Stimulated activated naive CD4-positive, alpha-beta T cell (primary cell): ENCODE data around the gene LEUTX.

Experiments
- DNase-seq, 6 experiments: peaks; one replicate each; lab custom pipeline; 2025; lab: John Stamatoyannopoulos, UW

The LEUTX gene

DNA sequence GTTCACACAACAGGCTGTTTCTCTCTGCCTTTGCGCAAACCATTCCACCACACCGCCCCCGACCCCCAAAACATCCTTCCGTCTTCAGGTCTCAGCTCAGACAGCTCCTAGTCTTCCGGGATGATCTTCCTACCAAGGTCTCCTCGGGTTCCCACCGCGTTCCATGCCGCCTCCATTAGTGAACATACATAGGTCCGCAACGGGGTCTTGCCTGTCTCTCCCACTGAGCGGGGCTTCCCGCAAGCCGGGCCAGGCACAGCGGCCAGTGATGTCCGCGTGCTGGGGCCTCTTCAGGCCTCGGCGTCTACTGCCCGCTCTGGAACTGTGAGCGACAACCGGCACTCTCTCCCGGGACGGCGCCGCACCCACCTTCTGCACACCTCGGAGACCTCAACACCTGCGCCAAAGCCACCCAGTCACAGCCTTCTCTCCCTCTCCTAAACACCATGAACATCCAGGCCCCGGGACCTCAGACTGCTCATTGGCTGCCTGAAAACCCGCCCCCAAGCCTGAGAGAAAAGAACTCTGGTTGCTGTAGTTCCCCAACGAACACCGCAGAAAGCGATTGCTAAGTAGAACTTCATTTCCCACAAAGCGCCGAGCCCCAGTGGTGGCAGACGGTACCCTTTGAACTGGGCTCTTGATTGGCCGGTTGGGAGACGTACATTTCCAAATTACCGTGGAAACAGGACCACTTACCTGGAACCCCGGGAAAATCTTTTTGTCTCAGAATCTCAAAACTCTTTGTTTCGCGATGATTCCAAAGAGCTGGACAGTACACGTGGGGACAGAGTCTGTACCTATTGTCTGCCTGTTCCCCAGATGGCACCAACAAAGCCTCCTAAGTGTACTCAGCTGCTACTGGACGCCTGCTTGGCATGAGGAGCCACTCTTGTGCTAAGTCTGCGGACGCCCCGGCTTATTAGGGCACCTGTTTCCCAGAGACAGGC is 45.8 kb downstream of the LEUTX start:
- DNase-seq: peak; percentile 77 to 89 (median 86)

DNA sequence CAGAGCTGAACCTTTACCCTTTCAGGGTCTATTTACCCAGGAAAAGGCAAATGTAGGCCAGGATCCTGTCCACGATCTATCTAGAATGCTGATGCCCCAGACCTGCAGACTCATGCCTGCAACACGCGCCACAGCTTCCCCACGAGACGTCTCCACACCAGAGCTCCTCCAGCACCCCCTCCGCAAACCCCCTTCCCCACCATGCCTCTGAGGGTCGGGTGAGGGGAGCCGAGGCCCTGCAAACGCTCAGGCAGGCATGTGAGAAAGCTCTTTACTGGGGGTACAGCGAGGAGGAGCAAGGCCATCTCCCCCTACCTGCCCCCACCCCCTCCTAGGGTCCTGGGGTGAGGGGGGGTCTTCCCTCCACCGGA is 46.4 kb downstream of the LEUTX start:
- DNase-seq: no peak

DNA sequence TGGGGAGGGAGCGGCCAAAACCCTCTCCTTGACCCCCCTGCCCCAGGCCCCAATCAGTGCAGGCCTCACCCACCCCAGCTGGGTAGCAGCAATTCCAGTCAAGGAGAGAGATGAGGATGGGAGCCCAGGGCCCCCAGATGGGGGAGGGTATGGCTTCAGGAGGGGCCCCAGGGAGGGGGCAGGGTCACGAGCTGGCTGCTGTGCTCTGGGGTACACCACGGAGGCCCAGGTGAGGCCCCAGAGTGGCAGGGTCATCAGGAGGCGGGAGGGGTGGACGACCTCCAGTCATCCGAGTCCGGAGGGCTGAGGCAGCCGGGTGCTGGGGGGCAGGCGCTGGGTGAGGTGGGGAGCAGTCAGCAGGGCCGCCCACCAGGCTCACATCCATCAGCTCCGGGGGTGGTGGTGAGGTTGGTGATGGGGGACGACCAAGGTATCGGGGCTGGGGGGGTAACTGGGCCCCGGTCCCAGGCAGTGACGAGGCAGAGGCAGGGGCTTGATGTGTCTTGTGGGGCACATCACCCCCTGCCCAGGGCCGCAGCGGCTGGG is 47.0 kb downstream of the LEUTX start:
- no peak for DNase-seq

DNA sequence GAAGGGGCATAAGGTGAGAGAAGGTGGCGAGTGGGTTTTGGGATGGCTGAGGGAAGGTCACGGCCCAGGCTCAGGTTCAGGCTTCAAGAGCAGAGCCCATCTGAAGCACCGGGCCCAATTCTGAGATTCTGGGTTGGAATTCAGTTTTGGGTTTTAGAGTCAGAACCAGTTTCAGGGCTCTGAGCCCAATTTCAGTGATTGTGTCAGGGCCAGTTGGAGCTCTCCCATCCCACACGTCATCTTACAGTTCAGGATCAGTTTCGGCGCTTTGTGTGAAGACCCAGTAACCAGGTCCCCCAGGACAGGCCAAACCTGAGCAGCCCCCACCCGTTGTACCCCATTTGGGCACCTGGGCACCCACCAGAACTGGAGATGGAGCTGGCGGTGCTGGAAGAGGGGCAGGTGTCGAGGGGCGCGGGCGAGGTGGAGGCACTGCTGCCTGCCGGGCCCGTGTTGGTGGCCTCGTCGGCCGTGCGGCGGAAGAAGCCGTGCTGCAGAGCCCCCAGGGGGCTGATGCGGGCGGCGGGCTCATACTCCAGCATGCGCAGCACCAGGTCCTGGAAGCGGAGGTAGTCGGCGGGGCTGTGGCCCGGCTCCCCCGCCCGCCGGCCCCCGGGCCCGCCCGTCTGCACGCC is 47.8 kb downstream of the LEUTX start:
- no peak for DNase-seq

DNA sequence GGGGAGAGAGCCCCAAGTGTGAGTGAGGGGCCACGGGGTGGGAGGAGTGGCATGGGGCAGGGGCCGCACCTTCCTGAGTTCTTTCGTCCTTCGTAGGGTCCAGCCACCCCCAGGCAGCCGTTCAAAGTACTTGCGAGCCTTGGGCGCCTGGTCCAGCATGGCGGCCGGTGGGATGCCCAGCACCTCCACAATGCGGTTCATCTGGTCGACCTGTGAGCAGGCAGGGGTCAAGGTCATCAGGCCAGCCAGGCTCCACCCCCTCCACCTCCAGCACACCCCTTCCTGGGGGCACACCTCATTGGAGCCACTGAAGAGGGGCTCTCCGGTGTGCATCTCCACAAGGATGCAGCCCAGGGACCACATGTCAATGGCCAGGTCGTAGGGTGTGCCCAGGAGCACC is 48.6 kb downstream of the LEUTX start:
- no peak for DNase-seq

DNA sequence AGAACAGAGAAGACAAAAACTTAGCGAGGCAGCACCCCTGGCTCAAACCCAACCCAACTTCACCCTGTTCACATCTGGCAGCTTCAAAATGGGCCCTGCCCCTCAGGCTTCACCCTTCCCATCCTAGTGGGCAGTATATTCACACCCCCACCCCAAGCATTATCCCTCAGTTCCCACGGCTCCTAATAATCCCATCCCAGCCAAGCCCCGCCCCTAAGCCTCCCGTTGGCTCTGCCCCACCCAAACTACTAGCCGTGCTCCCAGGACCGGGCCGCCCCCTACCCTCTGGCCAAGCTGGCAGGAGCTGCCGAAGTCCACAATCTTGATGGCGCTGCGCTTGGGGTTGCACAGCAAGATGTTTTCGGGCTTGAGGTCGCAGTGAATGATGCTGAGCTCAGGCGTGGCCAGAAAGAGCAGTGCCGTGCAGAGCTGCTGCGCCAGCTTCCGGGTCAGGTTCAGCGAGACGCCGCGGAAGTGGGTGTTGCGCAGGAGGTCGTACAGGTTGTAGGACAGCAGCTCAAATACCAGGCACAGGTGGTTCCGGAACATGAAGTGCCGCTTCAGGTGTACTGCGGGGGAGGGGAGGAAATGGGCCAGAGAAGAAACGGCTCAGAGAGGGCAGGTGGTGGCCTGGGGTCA is 49.5 kb downstream of the LEUTX start:
- no peak for DNase-seq

DNA sequence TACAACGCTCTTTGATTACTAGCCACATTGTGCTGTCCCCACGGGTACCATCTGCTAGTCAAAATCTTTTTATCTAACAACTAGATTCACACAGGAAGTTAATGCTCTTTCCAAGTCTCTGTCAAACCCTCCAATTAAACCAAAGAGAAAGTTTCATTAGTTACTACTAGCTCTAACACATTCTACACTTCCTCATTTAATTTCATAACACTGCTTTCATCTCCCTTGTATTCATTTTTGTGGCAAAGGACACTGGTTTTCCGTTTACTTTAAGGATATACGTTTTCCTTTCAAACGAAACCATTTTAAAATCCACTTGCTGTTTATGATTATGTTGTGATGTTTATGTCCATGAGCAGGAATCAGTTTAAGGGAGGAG is 50.0 kb downstream of the LEUTX start:
- no peak for DNase-seq

DNA sequence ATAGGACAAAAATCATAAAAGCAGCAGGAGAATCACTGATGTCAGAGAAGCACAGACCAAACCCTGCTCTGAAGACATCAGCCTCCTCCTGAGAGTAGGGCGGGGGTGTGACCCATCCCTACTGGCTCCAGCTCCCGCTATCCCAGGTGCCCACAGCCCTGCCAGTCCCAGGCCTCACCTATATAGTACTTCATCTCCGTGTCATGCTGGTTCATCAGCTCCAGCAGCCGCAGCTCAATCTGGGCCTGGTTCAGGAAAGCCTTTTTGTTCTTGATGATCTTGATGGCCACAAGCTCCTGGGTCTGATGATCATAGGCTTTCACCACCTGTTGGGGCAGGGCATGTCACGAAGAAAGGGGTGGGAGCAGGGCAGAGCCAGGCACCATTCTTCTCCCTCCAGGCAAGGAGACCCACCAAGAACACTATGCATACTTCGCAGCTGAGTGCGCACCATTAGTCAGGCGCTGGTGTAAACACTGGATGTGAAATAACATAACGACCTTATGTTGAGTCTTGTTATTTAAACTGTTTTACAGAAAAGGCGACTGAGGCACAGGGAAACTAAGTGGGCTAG is 51.1 kb downstream of the LEUTX start:
- DNase-seq: no peak

DNA sequence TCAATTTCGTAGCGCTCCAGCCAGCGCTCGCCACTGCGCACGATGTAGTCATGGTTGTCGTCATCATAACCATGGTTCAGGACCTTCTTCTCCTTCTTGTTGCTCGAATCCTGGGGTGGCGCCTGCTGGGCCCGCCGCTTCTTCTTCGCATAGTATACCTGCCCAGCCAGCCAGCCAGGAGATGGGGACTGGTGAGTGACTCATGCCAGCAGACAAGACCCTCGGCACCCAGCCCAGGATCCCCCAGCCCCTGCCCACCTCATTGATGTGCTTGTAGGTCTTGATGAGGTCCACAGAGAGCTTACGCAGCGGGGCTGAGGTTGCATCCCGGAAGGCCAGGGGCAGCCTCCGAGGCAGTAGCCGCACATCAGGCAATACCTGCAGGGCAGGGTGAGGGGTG is 51.8 kb downstream of the LEUTX start:
- DNase-seq: no peak

DNA sequence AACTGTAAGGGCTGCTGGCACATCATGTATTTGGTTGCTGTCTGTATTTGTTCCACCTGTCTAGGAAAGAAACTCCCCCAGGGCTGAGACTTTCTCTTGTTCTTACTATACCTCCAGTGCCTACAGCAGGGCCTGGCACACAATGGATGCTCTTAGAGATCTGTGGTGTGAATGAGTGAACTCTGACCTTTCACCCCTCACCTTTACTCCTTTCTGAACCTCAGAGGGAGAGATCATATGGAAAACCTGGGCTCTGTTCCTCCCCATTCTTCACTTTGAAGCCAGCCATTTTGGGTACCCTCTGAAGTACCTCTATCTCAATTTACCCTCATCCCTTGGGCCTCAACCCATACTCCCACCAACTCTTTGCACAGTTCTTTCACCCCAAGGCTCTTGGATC is 52.2 kb downstream of the LEUTX start:
- no peak for DNase-seq

DNA sequence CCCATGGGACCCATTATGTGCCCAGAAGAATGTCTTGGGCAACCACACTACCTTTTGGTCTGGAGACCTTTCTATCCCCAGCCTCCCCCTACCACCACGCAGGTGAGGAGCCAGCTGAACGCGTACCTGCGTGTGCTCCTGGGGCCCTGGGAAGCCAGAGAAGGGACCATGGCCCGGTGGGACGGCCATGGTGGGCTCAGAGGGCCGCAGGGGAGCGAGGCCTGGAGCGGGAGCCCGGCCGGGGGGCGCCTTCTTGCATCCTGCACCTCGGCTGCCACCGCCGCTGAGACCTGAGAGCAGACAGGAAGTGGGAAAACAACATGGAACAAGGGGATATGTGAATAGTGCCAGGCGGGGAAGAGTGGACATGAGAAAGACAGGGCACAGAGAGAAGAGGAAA is 53.0 kb downstream of the LEUTX start:
- no peak for DNase-seq

DNA sequence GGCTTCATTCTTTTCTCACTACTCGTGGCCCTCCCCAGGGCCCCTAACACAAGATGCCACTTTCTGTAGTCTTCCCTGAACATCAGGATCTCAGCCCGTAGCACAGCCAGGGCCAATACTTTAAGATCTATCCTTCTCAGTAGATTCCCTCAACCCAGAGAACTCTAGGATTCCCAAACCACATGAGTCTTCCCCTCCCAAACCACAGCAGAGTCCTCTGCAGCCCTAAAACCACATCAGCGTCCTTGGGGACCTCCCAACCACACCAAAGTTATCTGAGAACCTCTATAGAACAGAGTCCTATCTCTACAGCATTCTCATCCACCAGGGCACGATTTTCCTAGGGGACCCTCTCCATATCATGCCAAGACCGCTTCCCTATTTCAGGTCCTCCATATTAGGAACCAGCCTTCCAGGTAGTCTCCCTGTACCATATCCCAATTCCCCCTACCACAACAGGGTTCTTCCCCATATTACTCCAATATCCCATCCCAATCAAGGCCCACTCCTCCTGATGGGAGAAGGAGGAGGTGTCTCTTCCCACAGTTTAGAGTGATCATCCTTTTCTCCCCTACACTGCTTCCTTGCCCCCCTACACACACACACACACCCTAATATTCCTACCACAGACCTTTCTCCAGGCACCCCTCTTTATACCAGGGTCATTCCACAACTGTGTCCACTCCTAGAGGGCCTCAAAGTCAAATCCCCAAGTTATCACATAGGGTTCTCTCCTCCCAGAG is 53.9 kb downstream of the LEUTX start:
- peak in 2 of 6 experiments; percentile 16 for DNase-seq

DNA sequence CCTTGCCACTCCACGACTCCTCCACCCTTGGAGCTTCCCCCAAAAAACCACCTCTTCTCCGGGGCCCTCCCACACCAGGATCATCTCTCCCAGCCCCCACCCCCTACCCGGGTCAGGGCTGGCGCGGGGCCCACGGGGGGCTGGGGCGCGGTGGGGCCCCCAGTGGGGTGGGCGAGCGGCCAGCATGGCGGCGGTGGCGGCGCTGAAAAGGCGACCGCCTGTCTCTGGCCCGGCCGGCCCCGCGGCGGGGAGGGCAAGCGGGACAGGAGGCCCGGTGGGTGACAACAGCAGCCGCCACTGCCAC is 54.5 kb downstream of the LEUTX start:
- DNase-seq: no peak

DNA sequence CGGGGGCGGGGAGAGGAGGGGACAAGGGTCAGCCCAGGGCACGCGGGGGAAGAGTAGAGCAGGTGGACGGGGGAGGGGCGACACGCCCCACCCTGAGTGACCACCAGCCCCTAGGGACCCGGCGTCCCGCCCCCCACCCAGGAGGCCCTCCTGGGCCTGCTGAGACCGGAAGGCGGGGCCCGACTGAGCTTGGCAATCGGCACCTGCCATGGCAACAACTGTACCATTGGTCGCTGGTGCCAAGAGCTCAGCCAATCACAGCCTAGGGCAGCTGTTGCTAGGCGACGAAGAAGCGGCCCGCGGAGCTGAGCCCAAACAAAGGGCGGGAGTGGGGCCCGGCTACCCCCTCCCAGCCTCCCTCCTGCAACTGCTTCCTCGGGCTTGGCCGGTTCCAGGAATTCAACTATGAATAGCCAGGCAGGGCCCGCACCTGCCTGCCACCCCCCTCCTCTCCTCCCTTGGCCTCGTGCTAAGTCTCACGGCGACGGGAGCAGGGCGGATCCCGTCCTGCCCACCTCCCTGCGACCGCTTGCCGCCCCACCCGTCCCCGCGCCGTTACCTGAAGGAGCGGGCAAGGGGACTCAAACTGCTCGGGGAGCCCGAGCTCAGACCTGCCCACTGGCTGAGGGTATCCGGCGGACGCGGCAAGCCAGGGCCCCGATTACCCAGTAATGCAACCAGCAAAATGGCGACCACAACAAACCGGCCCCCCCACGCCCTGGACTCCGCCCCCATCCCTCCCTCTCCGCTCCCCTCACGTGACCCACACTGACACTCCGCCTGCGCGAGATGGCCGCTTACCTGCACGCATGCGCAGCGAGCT is 55.0 kb downstream of the LEUTX start, which contains the start of gene DYRK1B:
DYRK1B (minus strand) TSS at position 699 of the 823 bp plus-strand sequence. CDS start 2,295 bp downstream, outside the sequence.
- DNase-seq: peak; percentile 95 to 98 (median 98)

DNA sequence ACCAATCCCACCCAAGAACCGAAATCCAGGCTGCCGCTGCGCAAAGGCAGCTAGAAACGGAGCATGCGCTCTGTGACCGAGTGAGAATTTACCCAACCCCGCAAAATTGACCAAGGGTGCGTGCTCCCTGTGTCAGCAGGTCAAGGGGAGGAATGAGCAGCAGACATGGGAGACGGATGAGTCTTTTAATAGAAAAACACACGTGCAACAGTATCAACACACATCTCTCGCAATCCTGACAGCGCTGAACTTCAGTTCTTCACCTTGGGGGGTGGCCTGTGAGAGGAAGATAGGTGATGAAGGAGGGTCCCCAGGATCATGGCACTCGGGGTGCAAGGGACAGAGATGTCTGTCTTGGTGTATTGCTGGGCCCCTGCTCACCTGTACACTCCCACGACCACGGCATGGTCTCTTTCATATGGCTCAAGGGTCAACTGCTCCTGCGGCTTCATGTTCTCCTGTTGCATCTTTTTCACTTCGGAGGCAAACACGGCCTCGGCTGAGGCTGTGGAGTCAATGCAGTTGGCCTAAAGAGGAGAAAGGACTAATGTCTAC is 55.7 kb downstream of the LEUTX start:
- DNase-seq: no peak
